ENCODE measurements around the gene RPF1. TPM values are rescaled to one million over a fixed set of nuclear protein-coding genes. Genes with fewer than 3 reads are reported as not detected.

Gene RPF1
- total RNA-seq, 1 experiment from 2014 or later: 80.0 TPM

Other genes with a start within 250 kb of the RPF1 start
- 1.3 TPM in 1 of 2 replicates, not detected in the other for gene SAMD13, start 177.6 kb upstream of the RPF1 start, total RNA-seq (2014; rRNA removed; shearing (Covaris generic))
- not detected in 2 replicates for gene DNASE2B, start 80.8 kb upstream of the RPF1 start, total RNA-seq (2014; rRNA removed; shearing (Covaris generic))
- gene SPATA1, start 27.1 kb downstream of the RPF1 start, total RNA-seq (2014; rRNA removed; shearing (Covaris generic)): 0.06 and 0.74 TPM in 2 replicates
- gene GNG5, start 27.3 kb downstream of the RPF1 start, total RNA-seq (2014; rRNA removed; shearing (Covaris generic)): 19.3 and 57.7 TPM in 2 replicates
- gene CTBS, start 95.2 kb downstream of the RPF1 start, total RNA-seq (2014; rRNA removed; shearing (Covaris generic)): 22.2 and 22.9 TPM in 2 replicates
- gene SSX2IP, start 211.2 kb downstream of the RPF1 start, total RNA-seq (2014; rRNA removed; shearing (Covaris generic)): 10.7 and 14.0 TPM in 2 replicates